ENCODE data around the gene HADHA.

HADHA gene

DNA sequence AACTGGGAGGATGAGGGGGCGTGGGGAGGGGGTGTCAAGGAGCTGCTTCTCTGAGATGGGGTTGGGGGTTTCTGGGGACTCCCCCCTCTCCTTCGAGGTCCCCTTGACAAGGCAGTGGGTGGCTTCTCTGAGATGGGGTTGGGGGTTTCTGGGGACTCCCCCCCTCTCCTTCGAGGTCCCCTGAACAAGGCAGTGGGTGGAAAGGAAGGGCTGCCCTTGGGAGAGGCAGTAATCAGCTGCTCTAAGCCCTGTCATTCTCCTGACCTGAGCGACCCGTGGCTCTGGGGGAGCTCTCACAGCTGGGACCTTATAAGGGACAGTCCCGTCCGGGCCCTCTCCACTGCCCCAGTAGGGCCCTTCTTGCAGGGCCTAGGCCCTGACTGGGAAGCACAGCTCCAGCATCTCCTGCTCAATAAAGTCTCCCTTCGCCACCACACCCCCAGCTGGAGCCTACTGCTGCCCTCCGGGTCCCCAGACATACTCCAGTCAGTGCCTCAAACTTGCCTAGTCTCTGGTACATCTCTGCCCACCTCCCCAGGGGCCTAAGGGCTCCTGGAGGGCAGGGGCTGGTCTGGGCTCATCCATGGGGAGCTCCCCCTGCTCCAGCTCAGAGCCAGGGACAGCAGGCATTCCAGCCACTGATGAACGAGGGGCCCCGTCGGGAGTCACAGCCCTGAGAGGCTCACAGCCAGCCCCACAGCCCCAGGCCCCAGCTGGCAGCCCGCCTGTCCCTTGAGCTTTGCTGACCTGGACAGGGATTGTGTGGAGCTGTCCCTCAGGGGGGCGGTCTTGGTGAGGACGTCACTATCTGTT, 68.8 kb downstream of the HADHA start:
- ChIA-PET CTCF (interaction anchor here (1.0 to 2.7 kb wide), 6 partner anchors 9 to 225 kb away, joined by 3 to 17 read pairs (median 4); no protein-coding TSS in a partner anchor), POLR2A (no interaction called here)
- TF ChIP-seq, protein P1, sequence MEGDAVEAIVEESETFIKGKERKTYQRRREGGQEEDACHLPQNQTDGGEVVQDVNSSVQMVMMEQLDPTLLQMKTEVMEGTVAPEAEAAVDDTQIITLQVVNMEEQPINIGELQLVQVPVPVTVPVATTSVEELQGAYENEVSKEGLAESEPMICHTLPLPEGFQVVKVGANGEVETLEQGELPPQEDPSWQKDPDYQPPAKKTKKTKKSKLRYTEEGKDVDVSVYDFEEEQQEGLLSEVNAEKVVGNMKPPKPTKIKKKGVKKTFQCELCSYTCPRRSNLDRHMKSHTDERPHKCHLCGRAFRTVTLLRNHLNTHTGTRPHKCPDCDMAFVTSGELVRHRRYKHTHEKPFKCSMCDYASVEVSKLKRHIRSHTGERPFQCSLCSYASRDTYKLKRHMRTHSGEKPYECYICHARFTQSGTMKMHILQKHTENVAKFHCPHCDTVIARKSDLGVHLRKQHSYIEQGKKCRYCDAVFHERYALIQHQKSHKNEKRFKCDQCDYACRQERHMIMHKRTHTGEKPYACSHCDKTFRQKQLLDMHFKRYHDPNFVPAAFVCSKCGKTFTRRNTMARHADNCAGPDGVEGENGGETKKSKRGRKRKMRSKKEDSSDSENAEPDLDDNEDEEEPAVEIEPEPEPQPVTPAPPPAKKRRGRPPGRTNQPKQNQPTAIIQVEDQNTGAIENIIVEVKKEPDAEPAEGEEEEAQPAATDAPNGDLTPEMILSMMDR (IDR thresholded peaks at IDR 0.05; ENCODE audit: control extremely low read depth, extremely low read depth, low read depth, missing control alignments) = no peak
- DNase-seq (ENCODE audit: extremely low spot score) = peak; percentile 62

DNA sequence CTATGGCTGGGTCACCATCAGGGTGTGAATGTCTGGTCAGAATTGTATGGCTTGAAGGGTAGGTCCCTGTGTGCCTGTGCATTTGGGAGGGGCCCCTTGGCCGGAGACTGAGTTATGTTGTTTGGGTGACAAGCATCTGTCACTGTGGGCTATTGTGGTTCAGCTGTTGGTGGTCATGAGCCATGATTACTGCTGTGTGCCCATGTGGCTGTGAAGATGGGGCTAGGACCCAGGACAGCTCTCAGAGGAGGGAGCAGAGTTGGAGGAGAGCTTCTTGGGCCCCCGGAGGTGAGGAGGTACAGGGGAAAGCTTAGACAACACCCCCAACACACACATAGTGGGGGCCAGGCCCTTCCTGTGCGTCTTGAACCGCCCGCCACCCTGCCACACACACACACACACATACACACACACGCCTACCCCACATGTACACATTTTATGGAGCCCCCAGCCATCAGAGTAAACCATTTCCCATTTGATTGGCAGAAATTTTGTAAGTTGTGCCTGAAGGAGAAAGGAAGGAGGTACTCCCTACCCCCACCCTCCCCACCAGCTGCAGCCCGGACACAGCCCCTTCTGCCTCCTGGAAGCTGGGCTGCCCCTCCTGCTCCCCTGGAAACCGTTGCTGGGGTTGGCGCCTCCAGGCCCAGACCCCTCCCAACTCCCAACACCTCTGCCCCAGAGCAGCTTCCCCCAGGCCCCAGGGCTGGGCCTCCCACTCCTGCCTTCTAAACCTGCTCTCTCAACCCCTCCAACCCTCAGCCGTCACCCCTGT, 69.6 kb downstream of the HADHA start:
- CTCF ChIA-PET = interaction anchor here (1.0 to 2.7 kb wide), 6 partner anchors 10 to 224 kb away, joined by 3 to 17 read pairs (median 4); no protein-coding TSS in a partner anchor
- POLR2A ChIA-PET = no interaction called here
- TF ChIP-seq, protein P1 (IDR thresholded peaks at IDR 0.05; ENCODE audit: control extremely low read depth, extremely low read depth, low read depth, missing control alignments) = no peak
- no peak for DNase-seq (ENCODE audit: extremely low spot score)

GRCh38 chr2:26173776-26174482, 70.5 kb downstream of the HADHA start:
- ChIA-PET CTCF (interaction anchor here (1.5 to 4.0 kb wide), 2 partner anchors 11 to 13 kb away, joined by 4 to 17 read pairs; no protein-coding TSS in a partner anchor), POLR2A (no interaction called here)
- TF ChIP-seq, protein P1 (IDR thresholded peaks at IDR 0.05; ENCODE audit: control extremely low read depth, extremely low read depth, low read depth, missing control alignments) = no peak
- DNase-seq (ENCODE audit: extremely low spot score) = no peak

DNA sequence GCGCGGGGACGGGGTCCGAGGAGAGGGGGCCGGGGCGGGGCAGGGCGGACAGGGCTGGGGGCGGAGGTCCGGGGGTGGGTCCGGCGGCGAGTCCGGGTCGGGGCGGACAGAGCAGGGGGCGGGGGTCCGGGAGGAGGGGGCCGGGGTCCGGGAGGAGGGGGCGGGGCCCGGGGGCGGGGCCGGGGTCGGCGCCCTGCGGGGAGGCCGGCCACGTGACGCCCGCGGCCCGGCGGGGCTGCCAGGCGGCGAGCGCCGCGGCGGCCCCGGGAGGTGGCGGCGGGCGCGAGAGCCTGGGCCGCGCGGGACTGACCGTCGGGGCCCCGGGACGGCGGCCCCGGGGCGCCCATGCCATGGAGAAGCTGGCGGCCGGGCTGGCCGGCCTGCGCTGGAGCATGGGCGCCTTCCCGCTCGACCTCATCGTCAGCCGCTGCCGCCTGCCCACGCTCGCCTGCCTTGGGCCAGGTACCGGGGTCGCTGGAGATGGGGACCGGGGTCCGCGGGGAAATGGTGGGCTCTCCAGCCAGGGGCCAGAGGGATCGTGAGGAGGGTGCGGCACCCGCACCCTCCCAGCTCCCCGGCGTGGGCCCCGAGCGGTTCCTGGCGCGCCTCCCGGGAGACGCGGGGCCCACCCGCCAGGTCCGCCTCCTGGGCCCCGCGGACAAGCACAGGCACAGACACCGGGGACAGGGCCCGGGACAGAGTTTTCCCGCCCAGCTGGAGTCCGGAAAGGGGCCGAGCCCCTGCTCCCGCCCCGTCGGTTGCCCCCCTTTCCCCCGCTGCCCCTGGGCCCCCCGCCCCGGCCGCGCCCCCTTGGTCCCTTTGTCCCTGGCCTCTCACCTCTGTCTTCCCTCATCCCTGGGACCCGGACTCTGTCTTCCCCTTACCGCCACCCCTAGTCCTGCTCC, 71.3 kb downstream of the HADHA start, which contains the start of gene GAREM2:
Gene GAREM2, plus strand, starts transcription at position 218 of the 905 bp plus-strand sequence. Its CDS starts 133 bp downstream, at position 351.
- ChIA-PET CTCF (interaction anchor here (1.3 to 4.0 kb wide), 2 partner anchors 11 to 86 kb away, joined by 3 to 17 read pairs; no protein-coding TSS in a partner anchor), POLR2A (interaction anchor here (0.7 kb wide), 1 partner anchor 71 kb away, joined by 3 read pairs; the partner anchor contains the start of genes HADHA and HADHB)
- no peak for DNase-seq (ENCODE audit: extremely low spot score)
- TF ChIP-seq, protein P1 (IDR thresholded peaks at IDR 0.05; ENCODE audit: control extremely low read depth, extremely low read depth, low read depth, missing control alignments) = no peak

DNA sequence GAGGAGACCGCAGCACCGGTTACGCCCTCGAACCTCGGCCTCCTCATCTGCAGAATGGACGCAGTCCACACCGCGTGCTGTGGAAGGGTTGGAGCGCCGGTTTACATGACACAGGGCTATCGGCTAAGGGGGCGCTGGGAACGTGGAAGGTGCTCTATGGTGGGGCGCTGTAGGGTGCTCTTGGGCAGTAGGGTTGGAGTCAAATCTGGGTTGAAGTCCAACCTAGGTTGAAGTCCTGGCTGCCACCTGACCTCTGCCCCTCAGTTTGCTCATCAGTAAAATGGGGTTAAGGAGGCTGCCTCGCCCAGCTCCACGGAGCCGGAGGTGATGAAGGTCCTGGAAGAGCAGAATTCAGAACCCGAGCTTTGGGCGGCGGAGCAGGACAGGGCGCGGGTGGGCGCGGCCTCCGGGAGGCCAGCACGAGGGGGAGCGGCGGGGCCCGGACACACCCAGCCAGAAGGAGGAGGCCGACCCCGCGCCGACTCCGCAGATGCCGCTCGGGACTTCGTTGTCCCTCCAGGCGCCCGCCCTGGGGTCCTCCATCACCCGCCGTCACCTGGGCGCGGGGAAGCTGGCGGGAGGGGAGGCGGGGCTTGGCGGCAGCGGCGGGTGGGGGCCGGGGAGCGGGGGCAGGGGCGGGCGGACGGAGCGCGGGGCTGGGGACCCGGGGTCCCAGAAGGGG, 72.1 kb downstream of the HADHA start:
- no peak for DNase-seq (ENCODE audit: extremely low spot score)
- TF ChIP-seq, protein P1 (IDR thresholded peaks at IDR 0.05; ENCODE audit: control extremely low read depth, extremely low read depth, low read depth, missing control alignments) = no peak
- ChIA-PET CTCF (interaction anchor here (0.7 to 4.0 kb wide), 6 partner anchors 9 to 162 kb away, joined by 3 to 17 read pairs (median 6); no protein-coding TSS in a partner anchor), POLR2A (no interaction called here)

Measured in GM10248 (cell line).